HFFc6 (cell line): Measurements from ENCODE around the gene BACE2. TPM values are rescaled to one million over a fixed set of nuclear protein-coding genes. Genes with fewer than 3 reads are reported as not detected.

Source experiments
- DNase-seq: peaks from one replicate; pipeline ENCODE4 v3.0.0-alpha.2; 2018
- H3K27ac Mint-ChIP-seq: 2 replicates; pipeline ENCODE4 v1.8.0; 2020; ENCODE audit warnings: mild to moderate bottlenecking, mixed read lengths
- H3K27me3 Mint-ChIP-seq: 2 replicates; pipeline ENCODE4 v1.8.0; 2021; ENCODE audit warnings: mild to moderate bottlenecking, moderate library complexity, mixed read lengths; ENCODE audit not compliant: insufficient read depth
- H3K36me3 Mint-ChIP-seq: 2 replicates; pipeline ENCODE4 v1.8.0; 2021; ENCODE audit warnings: low read depth, mixed read lengths
- H3K4me1 Mint-ChIP-seq: 2 replicates; pipeline ENCODE4 v1.8.0; 2020; ENCODE audit warnings: low read depth, mixed read lengths
- H3K4me3 Mint-ChIP-seq: 2 replicates; pipeline ENCODE4 v1.8.0; 2020; ENCODE audit warnings: mild to moderate bottlenecking, moderate library complexity, mixed read lengths
- H3K9me3 Mint-ChIP-seq: 2 replicates; pipeline ENCODE4 v1.8.0; 2020; ENCODE audit warnings: mild to moderate bottlenecking, mixed read lengths
- CTCF ChIP-seq: fragments of 200-600 bp; sonication (generic); IDR thresholded peaks from 2 replicates; pipeline ENCODE4 v1.5.0; 2021; ENCODE audit warnings: antibody characterized with exemption, mild to moderate bottlenecking
- total RNA-seq, 6 experiments: library from RNA; stranded (reverse); fragmentation: NEBNext Ultra II Directional; extraction: Animal tissue kit (Norgen Biotek cat#: 25700); gene quantifications; 2 replicates in 1 of 6; 3 replicates in 5 of 6; pipeline ENCODE4 v1.2.3, GENCODE V29; 2021

Gene BACE2
- total RNA-seq, 6 experiments from 2014 or later: 2.8 to 13.2 (median 3.8) TPM

- DNase-seq: no peak
- TF ChIP-seq CTCF: no peak
- Mint-ChIP-seq H3K27ac (no peak overlapping the region), H3K36me3 (no peaks in the 10 kb centered on the region), H3K9me3 (peaks cover 8% of the 10 kb centered on the region; the same call in 1 of the 2 replicates), H3K27me3 (peaks cover 9% of the 10 kb centered on the region), H3K4me3 (no peak overlapping the region), H3K4me1 (no peaks in the 10 kb centered on the region)
These were observed 153.4 kb downstream of the BACE2 start for GRCh38 chr21:41321211-41321907.

- H3K9me3 Mint-ChIP-seq: peaks cover 8% of the 10 kb centered on the region; the same call in 1 of the 2 replicates
- H3K27me3 Mint-ChIP-seq: peaks cover 9% of the 10 kb centered on the region
- H3K4me3 Mint-ChIP-seq: no peak overlapping the region
- H3K27ac Mint-ChIP-seq: no peak overlapping the region
- DNase-seq: no peak
- H3K4me1 Mint-ChIP-seq: no peaks in the 10 kb centered on the region
- TF ChIP-seq CTCF: no peak
- H3K36me3 Mint-ChIP-seq: no peaks in the 10 kb centered on the region
These were observed 154.0 kb downstream of the BACE2 start for GRCh38 chr21:41321908-41322495.

DNA sequence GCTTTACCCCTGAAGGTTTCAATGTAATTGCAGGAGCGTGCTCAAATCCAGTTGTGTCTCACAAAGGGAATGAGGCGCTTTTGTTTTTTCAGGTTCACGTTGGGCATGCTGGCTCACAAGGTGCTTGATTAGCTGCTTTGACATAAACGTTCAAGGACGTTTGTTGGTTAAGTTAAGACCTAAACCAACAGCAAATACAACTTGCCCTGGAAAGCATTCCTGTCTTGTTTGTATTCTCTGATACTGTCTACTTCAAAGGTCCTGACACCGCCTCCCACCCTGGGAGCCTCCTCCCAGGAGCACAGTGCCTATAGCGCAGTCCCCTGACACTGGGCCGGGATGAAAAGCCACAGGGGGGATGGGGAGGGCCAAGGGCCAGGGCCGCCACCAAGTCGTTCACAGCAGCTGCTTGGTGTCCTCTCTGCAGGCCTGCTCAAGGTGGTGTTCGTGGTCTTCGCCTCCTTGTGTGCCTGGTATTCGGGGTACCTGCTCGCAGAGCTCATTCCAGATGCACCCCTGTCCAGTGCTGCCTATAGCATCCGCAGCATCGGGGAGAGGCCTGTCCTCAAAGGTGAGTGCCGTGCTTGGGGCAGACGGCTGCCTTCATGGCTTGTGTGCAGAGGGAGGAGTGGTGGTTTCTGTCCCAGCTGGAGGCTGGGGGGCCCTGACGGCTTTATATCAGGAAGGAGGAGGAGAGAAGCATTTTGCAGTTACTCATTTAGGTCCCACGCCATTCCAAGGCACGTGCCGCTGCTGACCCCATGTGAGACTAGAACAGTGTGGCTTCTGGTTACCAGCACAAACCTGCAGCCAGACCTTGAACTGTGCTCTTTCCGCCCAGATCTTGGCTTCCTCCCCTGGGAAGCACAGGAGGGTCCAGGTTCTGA, 154.8 kb downstream of the BACE2 start:
- no peaks in the 10 kb centered on the region for H3K36me3 Mint-ChIP-seq
- H3K27me3 Mint-ChIP-seq: peaks cover 9% of the 10 kb centered on the region
- H3K4me3 Mint-ChIP-seq: no peak overlapping the region
- no peak for DNase-seq
- no peaks in the 10 kb centered on the region for H3K4me1 Mint-ChIP-seq
- no peak for TF ChIP-seq CTCF
- peaks cover 5% of the 10 kb centered on the region; the same call in 1 of the 2 replicates for H3K9me3 Mint-ChIP-seq
- H3K27ac Mint-ChIP-seq: no peak overlapping the region

DNA sequence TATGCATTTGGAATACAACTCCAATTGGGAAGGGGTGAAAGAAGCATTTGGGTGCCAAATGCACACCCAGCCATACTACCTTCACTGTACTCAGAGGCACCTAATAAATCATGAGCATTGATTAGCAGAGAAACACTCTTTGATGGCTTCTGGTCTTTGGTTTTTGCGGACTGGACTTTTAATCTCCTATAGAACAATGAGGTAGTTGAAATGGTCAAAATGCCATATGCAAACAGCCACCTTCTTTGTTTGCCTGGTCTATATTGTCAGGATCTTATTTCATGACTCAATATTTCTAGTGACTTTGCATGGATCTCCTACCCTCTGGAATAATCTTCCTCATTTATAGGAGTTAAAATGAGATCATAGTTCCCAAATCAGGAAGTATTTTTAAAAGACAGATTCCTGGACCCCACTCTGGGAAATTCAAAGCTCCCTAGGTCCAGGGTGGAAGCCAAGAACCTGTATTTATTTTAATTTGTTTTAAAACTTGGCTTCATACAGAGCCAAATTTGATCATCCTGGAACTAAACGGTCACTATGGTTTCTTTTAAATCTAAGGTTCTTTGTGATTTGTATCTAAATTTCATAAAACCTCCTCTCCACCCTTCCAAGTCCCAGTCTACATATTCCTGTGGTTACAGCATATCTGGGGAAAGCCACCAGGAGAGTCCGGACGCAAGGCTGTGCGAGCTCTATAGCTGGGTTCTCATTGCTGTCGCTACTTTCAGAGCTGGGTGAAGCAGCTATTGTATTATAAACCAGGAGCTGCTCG, 157.4 kb downstream of the BACE2 start:
- Mint-ChIP-seq H3K4me3 (no peak overlapping the region), H3K36me3 (no peaks in the 10 kb centered on the region), H3K27ac (no peak overlapping the region), H3K27me3 (peaks cover 4% of the 10 kb centered on the region), H3K9me3 (peaks cover 5% of the 10 kb centered on the region; the same call in 1 of the 2 replicates), H3K4me1 (no peaks in the 10 kb centered on the region)
- TF ChIP-seq CTCF: no peak
- no peak for DNase-seq
